ENCODE data around the gene RPP25L.

GRCh38 chr9:34566322-34566721 lies 45.6 kb downstream of the RPP25L start:
- TF ChIP-seq JUNB (IDR thresholded peaks at IDR 0.05; ENCODE audit: unreplicated experiment): no peak
- TF ChIP-seq STAT1 (IDR thresholded peaks at IDR 0.05; ENCODE audit: unreplicated experiment): no peak
- TF ChIP-seq EZH2 (IDR thresholded peaks at IDR 0.05; ENCODE audit: low read depth, unreplicated experiment): no peak
- TF ChIP-seq ZNF114 (CRISPR knock-in tag; IDR thresholded peaks at IDR 0.05): no peak
